ENCODE data around the gene LITAF. TPM values are rescaled to one million over a fixed set of nuclear protein-coding genes. Genes with fewer than 3 reads are reported as not detected.
"Not testable (repeated sequence)": the region's sequence is repeated elsewhere in the genome, so short reads cannot be mapped to it uniquely, and the experiment has no call there.

LITAF gene
- total RNA-seq, 2 experiments from 2014 or later, result 12.2 to 43.2 TPM

- BruUV-seq (replicated peaks), result no TSS peak
- no peak overlapping the region for H3K27ac ChIP-seq (ENCODE audit: low read depth, low read length, poor library complexity, severe bottlenecking)
- H3K4me2 ChIP-seq (ENCODE audit: low read length), result no peak overlapping the region
- POLR2A ChIA-PET, result interaction anchor here (1.7 kb wide), 1 partner anchor 10 kb away, joined by 7 read pairs; the partner anchor contains the start of gene LITAF
- peaks cover 15% of the 10 kb centered on the region for H3K4me1 ChIP-seq (ENCODE audit: insufficient read depth, low read length, poor library complexity, severe bottlenecking)
- no peak for DNase-seq (ENCODE audit: low spot score)
- H3K4me3 ChIP-seq (ENCODE audit: low read depth, low read length, poor library complexity, severe bottlenecking), result no peak overlapping the region
- H3K36me3 ChIP-seq (ENCODE audit: insufficient read depth, low read length), result no peaks in the 10 kb centered on the region
- H2AFZ ChIP-seq (ENCODE audit: low read length), result no peak overlapping the region
- H3K9me2 ChIP-seq (ENCODE audit: insufficient read depth, low read length), result no peaks in the 10 kb centered on the region
- intact Hi-C loops (cut with micrococcal nuclease; ENCODE audit: unreplicated experiment), result no loop called here
- TF ChIP-seq EZH2phosphoT487 (IDR thresholded peaks at IDR 0.05; ENCODE audit: borderline replicate concordance, low read depth, low read length) (no peak), CTCF (conservative IDR thresholded peaks at IDR 0.05; ENCODE audit: low read length) (no peak)
- no peaks in the 10 kb centered on the region for H3K9me3 ChIP-seq (ENCODE audit: low read length)
- no peaks in the 10 kb centered on the region for H3K79me2 ChIP-seq (ENCODE audit: insufficient read depth, low read depth, low read length)
- H4K20me1 ChIP-seq (ENCODE audit: insufficient read depth, low read length), result no peaks in the 10 kb centered on the region
- CTCF ChIA-PET (ENCODE audit: unreplicated experiment), result interaction anchor here (1.0 kb wide), 1 partner anchor 23 kb away, joined by 3 read pairs; no protein-coding TSS in a partner anchor
These were observed 10.0 kb upstream of the LITAF start for GRCh38 chr16:11596572-11597226.

GRCh38 chr16:11593581-11593980 lies 6.9 kb upstream of the LITAF start:
- no peak for DNase-seq (ENCODE audit: low spot score)
- no peaks in the 10 kb centered on the region for H3K36me3 ChIP-seq (ENCODE audit: insufficient read depth, low read length)
- TF ChIP-seq CTCF (conservative IDR thresholded peaks at IDR 0.05; ENCODE audit: low read length) (no peak), EZH2phosphoT487 (IDR thresholded peaks at IDR 0.05; ENCODE audit: borderline replicate concordance, low read depth, low read length) (no peak)
- no TSS peak for BruUV-seq (replicated peaks)
- no peak overlapping the region for H3K4me3 ChIP-seq (ENCODE audit: low read depth, low read length, poor library complexity, severe bottlenecking)
- peaks cover 8% of the 10 kb centered on the region for H3K4me1 ChIP-seq (ENCODE audit: insufficient read depth, low read length, poor library complexity, severe bottlenecking)
- intact Hi-C loops (cut with micrococcal nuclease; ENCODE audit: unreplicated experiment), result no loop called here
- H3K27ac ChIP-seq (ENCODE audit: low read depth, low read length, poor library complexity, severe bottlenecking), result no peak overlapping the region
- no peak overlapping the region for H2AFZ ChIP-seq (ENCODE audit: low read length)
- ChIA-PET CTCF (ENCODE audit: unreplicated experiment) (no interaction called here), POLR2A (interaction anchor here (0.7 to 0.9 kb wide), 3 partner anchors 9 to 31 kb away, joined by 3 to 6 read pairs (median 6); no protein-coding TSS in a partner anchor)
- H4K20me1 ChIP-seq (ENCODE audit: insufficient read depth, low read length), result no peaks in the 10 kb centered on the region
- H3K9me2 ChIP-seq (ENCODE audit: insufficient read depth, low read length), result no peaks in the 10 kb centered on the region
- no peak overlapping the region for H3K4me2 ChIP-seq (ENCODE audit: low read length)
- no peaks in the 10 kb centered on the region for H3K79me2 ChIP-seq (ENCODE audit: insufficient read depth, low read depth, low read length)
- no peaks in the 10 kb centered on the region for H3K9me3 ChIP-seq (ENCODE audit: low read length)

DNA sequence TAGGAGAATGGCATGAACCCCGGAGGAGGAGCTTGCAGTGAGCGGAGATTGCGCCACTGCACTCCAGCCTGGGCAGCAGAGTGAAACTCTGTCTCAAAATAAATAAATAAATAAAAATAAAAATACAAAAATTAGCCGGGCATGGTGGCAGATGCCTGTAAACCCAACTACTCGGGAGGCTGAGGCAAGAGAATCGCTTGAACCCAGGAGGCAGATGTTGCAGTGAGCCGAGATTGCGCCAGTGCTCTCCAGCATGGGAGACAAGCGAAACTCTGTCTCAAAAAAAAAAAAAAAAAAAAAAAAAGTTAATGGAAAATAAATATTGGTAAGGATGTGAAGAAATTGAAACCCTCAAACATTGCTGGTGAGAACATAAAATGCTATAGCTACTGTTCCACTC lies 6.4 kb upstream of the LITAF start:
- H3K4me3 ChIP-seq (ENCODE audit: low read depth, low read length, poor library complexity, severe bottlenecking); DNase-seq (ENCODE audit: low spot score); H3K4me1 ChIP-seq (ENCODE audit: insufficient read depth, low read length, poor library complexity, severe bottlenecking); H3K27ac ChIP-seq (ENCODE audit: low read depth, low read length, poor library complexity, severe bottlenecking); H3K36me3 ChIP-seq (ENCODE audit: insufficient read depth, low read length); BruUV-seq (replicated peaks); intact Hi-C loops (cut with micrococcal nuclease; ENCODE audit: unreplicated experiment); H3K79me2 ChIP-seq (ENCODE audit: insufficient read depth, low read depth, low read length); H3K9me2 ChIP-seq (ENCODE audit: insufficient read depth, low read length); H3K9me3 ChIP-seq (ENCODE audit: low read length); CTCF ChIA-PET (ENCODE audit: unreplicated experiment); H2AFZ ChIP-seq (ENCODE audit: low read length); H4K20me1 ChIP-seq (ENCODE audit: insufficient read depth, low read length); H3K4me2 ChIP-seq (ENCODE audit: low read length): not testable (repeated sequence)
- POLR2A ChIA-PET, result interaction anchor here (0.7 kb wide), 1 partner anchor 20 kb away, joined by 6 read pairs; no protein-coding TSS in a partner anchor

DNA sequence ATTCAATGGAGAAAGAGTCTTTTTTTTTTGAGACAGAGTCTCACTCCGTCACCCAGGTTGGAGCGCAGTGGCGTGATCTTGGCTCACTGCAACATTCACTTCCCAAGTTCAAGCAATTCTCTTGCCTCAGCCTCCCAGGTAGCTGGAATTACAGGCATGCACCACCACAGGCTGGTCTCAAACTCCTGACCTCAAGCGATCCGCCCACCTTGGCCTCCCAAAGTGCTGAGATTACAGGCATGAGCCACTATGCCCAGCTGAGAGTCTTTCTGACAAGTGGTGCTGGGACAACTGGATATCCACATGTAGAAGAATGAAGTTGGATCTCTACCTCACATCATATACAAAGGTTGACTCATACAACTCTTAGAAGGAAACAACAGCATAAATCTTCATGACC lies 4.9 kb upstream of the LITAF start:
- H3K9me2 ChIP-seq (ENCODE audit: insufficient read depth, low read length); H3K4me2 ChIP-seq (ENCODE audit: low read length); intact Hi-C loops (cut with micrococcal nuclease; ENCODE audit: unreplicated experiment); H3K27ac ChIP-seq (ENCODE audit: low read depth, low read length, poor library complexity, severe bottlenecking); POLR2A ChIA-PET; DNase-seq (ENCODE audit: low spot score); H3K36me3 ChIP-seq (ENCODE audit: insufficient read depth, low read length); H3K9me3 ChIP-seq (ENCODE audit: low read length); BruUV-seq (replicated peaks); H3K79me2 ChIP-seq (ENCODE audit: insufficient read depth, low read depth, low read length); H3K4me3 ChIP-seq (ENCODE audit: low read depth, low read length, poor library complexity, severe bottlenecking); H2AFZ ChIP-seq (ENCODE audit: low read length); CTCF ChIA-PET (ENCODE audit: unreplicated experiment); H4K20me1 ChIP-seq (ENCODE audit: insufficient read depth, low read length): not testable (repeated sequence)
- peaks cover 15% of the 10 kb centered on the region for H3K4me1 ChIP-seq (ENCODE audit: insufficient read depth, low read length, poor library complexity, severe bottlenecking)
